Measurements from ENCODE around the gene NINJ2.

DNA sequence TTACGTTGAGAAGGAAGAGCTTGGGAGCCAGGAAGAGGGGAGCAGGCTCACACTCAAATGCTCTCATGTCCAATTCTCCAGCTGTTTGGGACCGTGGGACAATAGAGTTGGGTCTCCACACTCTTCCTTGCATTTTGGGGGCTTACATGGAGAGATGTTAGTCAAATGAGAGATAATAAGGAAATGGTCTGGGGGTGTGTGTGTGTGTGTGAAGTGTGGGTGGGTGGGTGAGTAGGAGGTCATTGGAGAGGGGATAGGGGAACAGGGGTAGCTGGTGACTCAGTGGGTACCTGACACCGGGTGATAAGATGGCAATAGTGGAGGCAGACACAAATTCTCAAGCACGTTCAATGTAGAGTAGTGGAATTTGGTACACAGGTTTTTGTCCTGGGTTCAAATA, 135.5 kb downstream of the NINJ2 start:
- TF ChIP-seq, protein P1, sequence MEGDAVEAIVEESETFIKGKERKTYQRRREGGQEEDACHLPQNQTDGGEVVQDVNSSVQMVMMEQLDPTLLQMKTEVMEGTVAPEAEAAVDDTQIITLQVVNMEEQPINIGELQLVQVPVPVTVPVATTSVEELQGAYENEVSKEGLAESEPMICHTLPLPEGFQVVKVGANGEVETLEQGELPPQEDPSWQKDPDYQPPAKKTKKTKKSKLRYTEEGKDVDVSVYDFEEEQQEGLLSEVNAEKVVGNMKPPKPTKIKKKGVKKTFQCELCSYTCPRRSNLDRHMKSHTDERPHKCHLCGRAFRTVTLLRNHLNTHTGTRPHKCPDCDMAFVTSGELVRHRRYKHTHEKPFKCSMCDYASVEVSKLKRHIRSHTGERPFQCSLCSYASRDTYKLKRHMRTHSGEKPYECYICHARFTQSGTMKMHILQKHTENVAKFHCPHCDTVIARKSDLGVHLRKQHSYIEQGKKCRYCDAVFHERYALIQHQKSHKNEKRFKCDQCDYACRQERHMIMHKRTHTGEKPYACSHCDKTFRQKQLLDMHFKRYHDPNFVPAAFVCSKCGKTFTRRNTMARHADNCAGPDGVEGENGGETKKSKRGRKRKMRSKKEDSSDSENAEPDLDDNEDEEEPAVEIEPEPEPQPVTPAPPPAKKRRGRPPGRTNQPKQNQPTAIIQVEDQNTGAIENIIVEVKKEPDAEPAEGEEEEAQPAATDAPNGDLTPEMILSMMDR (IDR thresholded peaks at IDR 0.05), result no peak
- TF ChIP-seq POLR2A (IDR thresholded peaks at IDR 0.05), result no peak
